Measurements from ENCODE around the gene CDC42EP1. TPM values are rescaled to one million over a fixed set of nuclear protein-coding genes. Genes with fewer than 3 reads are reported as not detected.

The CDC42EP1 gene
- total and polyA plus RNA-seq, 2 experiments from 2014 or later, result 7.7 to 10.2 TPM

- TF ChIP-seq ZNF114 (CRISPR knock-in tag; IDR thresholded peaks at IDR 0.05), result no peak
- no peak for TF ChIP-seq ETS1 (IDR thresholded peaks at IDR 0.05)
- TF ChIP-seq REST (IDR thresholded peaks at IDR 0.05; ENCODE audit: unreplicated experiment), result no peak
- TF ChIP-seq NANOG (IDR thresholded peaks at IDR 0.05; ENCODE audit: borderline replicate concordance), result no peak
- no peak for TF ChIP-seq JUNB (IDR thresholded peaks at IDR 0.05; ENCODE audit: unreplicated experiment)
- TF ChIP-seq STAT1 (IDR thresholded peaks at IDR 0.05; ENCODE audit: unreplicated experiment), result no peak
- no peak for TF ChIP-seq EZH2 (IDR thresholded peaks at IDR 0.05; ENCODE audit: low read depth, unreplicated experiment)
- no peak for TF ChIP-seq CREB1 (CRISPR knock-in tag; IDR thresholded peaks at IDR 0.05; ENCODE audit: low read depth)
- TF ChIP-seq POLR2AphosphoS5 (IDR thresholded peaks at IDR 0.05; ENCODE audit: low read depth), result no peak
- TF ChIP-seq CTCF (conservative IDR thresholded peaks at IDR 0.05; ENCODE audit: low read depth in 2 of 2), result no peak
Observed at GRCh38 chr22:37599153-37599552, 38.9 kb downstream of the CDC42EP1 start (continued).

- H2AFZ ChIP-seq, result no peak overlapping the region
- DNase-seq (ENCODE audit: low spot score), result no peak
- H3K4me3 ChIP-seq, result 0 out of 2 replicates have a peak overlapping the region, but pooled peaks have one; percentile 4
- TF ChIP-seq CTCF (conservative IDR thresholded peaks at IDR 0.05; ENCODE audit: low read depth in 2 of 2), result no peak
- no peak for TF ChIP-seq EZH2 (IDR thresholded peaks at IDR 0.05; ENCODE audit: low read depth, unreplicated experiment)
- TF ChIP-seq NANOG (IDR thresholded peaks at IDR 0.05; ENCODE audit: borderline replicate concordance), result no peak
- no peak for TF ChIP-seq STAT1 (IDR thresholded peaks at IDR 0.05; ENCODE audit: unreplicated experiment)
- no peak for TF ChIP-seq ZNF331 (CRISPR knock-in tag; IDR thresholded peaks at IDR 0.05; ENCODE audit: low read depth)
- no peak for TF ChIP-seq EZH2phosphoT487 (IDR thresholded peaks at IDR 0.05; ENCODE audit: unreplicated experiment)
- no peak for TF ChIP-seq JUNB (IDR thresholded peaks at IDR 0.05; ENCODE audit: unreplicated experiment)
Observed at GRCh38 chr22:37601203-37601539, 40.9 kb downstream of the CDC42EP1 start.

More at GRCh38 chr22:37601203-37601539, 40.9 kb downstream of the CDC42EP1 start:
- Mint-ChIP-seq H3K4me3 (peak overlapping the region; percentile 50; the same call in 2 of the 3 replicates), H3K4me1 (peaks cover 10% of the 10 kb centered on the region), H3K27me3 (ENCODE audit: insufficient read depth, low read depth, poor library complexity) (peaks cover 8% of the 10 kb centered on the region), H3K9me3 (no peaks in the 10 kb centered on the region), H3K27ac (peak overlapping the region; percentile 93), H3K36me3 (ENCODE audit: low read depth) (no peaks in the 10 kb centered on the region)
- H3F3A ChIP-seq (replicated peaks; ENCODE audit: low read depth), result peaks cover 2% of the 10 kb centered on the region; the same call in 1 of the 2 replicates
- H3K4me1 ChIP-seq (ENCODE audit: insufficient read depth), result no peaks in the 10 kb centered on the region; the same call in 1 of the 2 replicates
- H3K79me2 ChIP-seq (replicated peaks; ENCODE audit: insufficient read depth), result no peaks in the 10 kb centered on the region
- H3K27me3 ChIP-seq (ENCODE audit: insufficient read depth), result no peaks in the 10 kb centered on the region
- H4K20me1 ChIP-seq (replicated peaks; ENCODE audit: insufficient read depth), result no peaks in the 10 kb centered on the region
- peak overlapping the region; percentile 1; the same call in 1 of the 2 replicates for H3K27ac ChIP-seq (ENCODE audit: low read depth)
- H3K36me3 ChIP-seq (ENCODE audit: insufficient read depth), result no peaks in the 10 kb centered on the region
- peak overlapping the region; percentile 20 for H3K4me2 ChIP-seq
- H3K9me2 ChIP-seq (ENCODE audit: insufficient read depth), result no peaks in the 10 kb centered on the region
- peak; percentile 20 for ATAC-seq
